Osteocyte (in vitro differentiated cells): ENCODE measurements around the gene SIRT3. TPM values are rescaled to one million over a fixed set of nuclear protein-coding genes. Genes with fewer than 3 reads are reported as not detected.

Experiments used
- DNase-seq: peaks from one replicate; pipeline ENCODE4 v3.0.0; 2021; ENCODE audit warnings: mixed read lengths; ENCODE audit not compliant: unreplicated experiment; ENCODE audit errors: extremely low spot score
- H3K27ac Mint-ChIP-seq: one replicate; pipeline ENCODE4 v1.8.0; 2021; ENCODE audit warnings: mild to moderate bottlenecking, mixed read lengths; ENCODE audit not compliant: unreplicated experiment
- H3K27me3 Mint-ChIP-seq: one replicate; pipeline ENCODE4 v1.8.0; 2021; ENCODE audit warnings: mixed read lengths; ENCODE audit not compliant: unreplicated experiment
- H3K36me3 Mint-ChIP-seq: one replicate; pipeline ENCODE4 v1.8.0; 2021; ENCODE audit warnings: mixed read lengths; ENCODE audit not compliant: unreplicated experiment
- H3K4me1 Mint-ChIP-seq: one replicate; pipeline ENCODE4 v1.8.0; 2021; ENCODE audit warnings: mixed read lengths; ENCODE audit not compliant: unreplicated experiment
- H3K4me3 Mint-ChIP-seq: one replicate; pipeline ENCODE4 v1.8.0; 2021; ENCODE audit warnings: mild to moderate bottlenecking, moderate library complexity, mixed read lengths; ENCODE audit not compliant: unreplicated experiment
- H3K9me3 Mint-ChIP-seq: one replicate; pipeline ENCODE4 v1.8.0; 2021; ENCODE audit warnings: mixed read lengths; ENCODE audit not compliant: unreplicated experiment
- CTCF ChIP-seq: fragments of 200-600 bp; sonication (generic); IDR thresholded peaks from 2 replicates; pipeline ENCODE4 v1.5.0; 2021; ENCODE audit warnings: antibody characterized with exemption, mild to moderate bottlenecking, moderate library complexity
- total RNA-seq: library from RNA; stranded (reverse); gene quantifications from 2 replicates; pipeline ENCODE4 v1.2.1, GENCODE V29; 2021

Gene SIRT3
- total RNA-seq, 1 donor from 2014 or later: 25.7 TPM

GRCh38 chr11:217704-218103, 18.4 kb downstream of the SIRT3 start:
- H3K36me3 Mint-ChIP-seq: peaks cover 12% of the 10 kb centered on the region
- no peak overlapping the region for H3K4me3 Mint-ChIP-seq
- no peaks in the 10 kb centered on the region for H3K9me3 Mint-ChIP-seq
- H3K27me3 Mint-ChIP-seq: no peaks in the 10 kb centered on the region
- no peak for DNase-seq
- no peaks in the 10 kb centered on the region for H3K4me1 Mint-ChIP-seq
- no peak overlapping the region for H3K27ac Mint-ChIP-seq
- TF ChIP-seq CTCF: no peak

GRCh38 chr11:216081-216974, 19.8 kb downstream of the SIRT3 start:
- Mint-ChIP-seq H3K4me3 (no peak overlapping the region), H3K27me3 (no peaks in the 10 kb centered on the region), H3K9me3 (no peaks in the 10 kb centered on the region), H3K36me3 (peaks cover 11% of the 10 kb centered on the region), H3K27ac (no peak overlapping the region), H3K4me1 (peaks cover 2% of the 10 kb centered on the region)
- DNase-seq: no peak
- no peak for TF ChIP-seq CTCF

GRCh38 chr11:215581-216037, 20.5 kb downstream of the SIRT3 start:
- Mint-ChIP-seq H3K4me3 (no peak overlapping the region), H3K9me3 (no peaks in the 10 kb centered on the region), H3K27ac (no peak overlapping the region), H3K36me3 (peaks cover 13% of the 10 kb centered on the region), H3K27me3 (no peaks in the 10 kb centered on the region), H3K4me1 (peaks cover 3% of the 10 kb centered on the region)
- no peak for DNase-seq
- TF ChIP-seq CTCF: no peak

- no peak for TF ChIP-seq CTCF
- DNase-seq: no peak
- H3K27ac Mint-ChIP-seq: no peak overlapping the region
- H3K4me1 Mint-ChIP-seq: peaks cover 15% of the 10 kb centered on the region
- no peak overlapping the region for H3K4me3 Mint-ChIP-seq
- no peaks in the 10 kb centered on the region for H3K27me3 Mint-ChIP-seq
- peaks cover 10% of the 10 kb centered on the region for H3K36me3 Mint-ChIP-seq
- H3K9me3 Mint-ChIP-seq: no peaks in the 10 kb centered on the region
Measured at GRCh38 chr11:214083-214482, 22.1 kb downstream of the SIRT3 start.

- peaks cover 10% of the 10 kb centered on the region for H3K36me3 Mint-ChIP-seq
Measured at GRCh38 chr11:213111-213510, 23.0 kb downstream of the SIRT3 start.

More at GRCh38 chr11:213111-213510, 23.0 kb downstream of the SIRT3 start:
- no peak for DNase-seq
- Mint-ChIP-seq H3K4me3 (no peak overlapping the region), H3K27ac (no peak overlapping the region), H3K27me3 (no peaks in the 10 kb centered on the region), H3K4me1 (peaks cover 16% of the 10 kb centered on the region), H3K9me3 (no peaks in the 10 kb centered on the region)
- no peak for TF ChIP-seq CTCF
